ENCODE results near the gene LTC4S.

Gene LTC4S

GRCh38 chr5:179836225-179837019, 42.6 kb downstream of the LTC4S start:
- no peak overlapping the region for H3K4me3 ChIP-seq (ENCODE audit: low read length)
- DNase-seq (ENCODE audit: low read depth), result no peak
- no peak for TF ChIP-seq CTCF (conservative IDR thresholded peaks at IDR 0.05; ENCODE audit: low read length)

GRCh38 chr5:179837076-179838011, 43.6 kb downstream of the LTC4S start:
- no peak for DNase-seq (ENCODE audit: low read depth)
- no peak overlapping the region for H3K4me3 ChIP-seq (ENCODE audit: low read length)
- no peak for TF ChIP-seq CTCF (conservative IDR thresholded peaks at IDR 0.05; ENCODE audit: low read length)

GRCh38 chr5:179839328-179840256, 45.8 kb downstream of the LTC4S start:
- DNase-seq (ENCODE audit: low read depth), result no peak
- H3K4me3 ChIP-seq (ENCODE audit: low read length), result no peak overlapping the region
- no peak for TF ChIP-seq CTCF (conservative IDR thresholded peaks at IDR 0.05; ENCODE audit: low read length)

GRCh38 chr5:179840321-179840720, 46.5 kb downstream of the LTC4S start:
- no peak overlapping the region for H3K4me3 ChIP-seq (ENCODE audit: low read length)
- no peak for DNase-seq (ENCODE audit: low read depth)
- no peak for TF ChIP-seq CTCF (conservative IDR thresholded peaks at IDR 0.05; ENCODE audit: low read length)

GRCh38 chr5:179840766-179841165, 47.0 kb downstream of the LTC4S start:
- DNase-seq (ENCODE audit: low read depth), result no peak
- no peak for TF ChIP-seq CTCF (conservative IDR thresholded peaks at IDR 0.05; ENCODE audit: low read length)
- H3K4me3 ChIP-seq (ENCODE audit: low read length), result no peak overlapping the region

- H3K4me3 ChIP-seq (ENCODE audit: low read length), result no peak overlapping the region
- DNase-seq (ENCODE audit: low read depth), result no peak
- TF ChIP-seq CTCF (conservative IDR thresholded peaks at IDR 0.05; ENCODE audit: low read length), result no peak
These were observed 47.8 kb downstream of the LTC4S start for GRCh38 chr5:179841621-179842020.
